PC-3 (cell line): ENCODE results near the gene ARMC7. TPM values are rescaled to one million over a fixed set of nuclear protein-coding genes. Genes with fewer than 3 reads are reported as not detected.
A peak's percentile ranks its signal among the peaks of the same experiment; 100 is the strongest.
"Not testable (repeated sequence)": the region's sequence is repeated elsewhere in the genome, so short reads cannot be mapped to it uniquely, and the experiment has no call there.

Experiments used
- ATAC-seq: fragments of 200-7000 bp; cut with Tn5 transposase; 2 replicates; pipeline ENCODE4 v1.9.1; 2020; ENCODE audit warnings: mild to moderate bottlenecking, moderate library complexity
- BruUV-seq: library from RNA; stranded (reverse); fragments of 400-500 nt; replicated peaks from 2 replicates; lab custom pipeline; 2021; lab: Mats Ljungman, UMichigan
- CTCF ChIA-PET: fragments of 300-600 bp; sonication (Branson Sonifier 250); formaldehyde crosslinking; loops from one replicate; lab custom pipeline; 2022; ENCODE audit warnings: antibody characterized with exemption; lab: Charles Lee
- POLR2A ChIA-PET: fragments of 300-600 bp; sonication (Branson Sonifier 250); formaldehyde crosslinking; loops from one replicate; lab custom pipeline; 2022; ENCODE audit warnings: antibody characterized with exemption; ENCODE audit not compliant: unreplicated experiment; lab: Charles Lee
- DNase-seq: peaks from one replicate; pipeline ENCODE4 v3.0.0-alpha.2; 2015
- H2AFZ ChIP-seq: fragments of 300-600 bp; sonication (generic); 2 replicates; pipeline ENCODE4 v1.6.0; 2016; ENCODE audit warnings: antibody characterized with exemption, low read length
- H3F3A ChIP-seq: fragments of 300-600 bp; sonication (generic); one replicate; pipeline ENCODE4 v1.6.0; 2017; ENCODE audit warnings: antibody characterized with exemption, low read length, control low read depth, mild to moderate bottlenecking; ENCODE audit not compliant: unreplicated experiment
- H3K27ac ChIP-seq: fragments of 300-600 bp; sonication (generic); 2 replicates; pipeline ENCODE4 v1.5.1; 2016; ENCODE audit warnings: mild to moderate bottlenecking, low read length
- H3K27me3 ChIP-seq: fragments of 300-600 bp; sonication (generic); 2 replicates; pipeline ENCODE4 v1.6.1; 2016; ENCODE audit warnings: low read length, mixed read lengths
- H3K36me3 ChIP-seq: fragments of 300-600 bp; sonication (generic); 2 replicates; pipeline ENCODE4 v1.6.1; 2016; ENCODE audit warnings: low read depth, mixed run types, low read length, mixed read lengths
- H3K4me1 ChIP-seq: fragments of 300-600 bp; sonication (generic); 2 replicates; pipeline ENCODE4 v1.5.1; 2016; ENCODE audit warnings: low read length; ENCODE audit not compliant: insufficient read depth
- H3K4me2 ChIP-seq: fragments of 300-600 bp; sonication (generic); 2 replicates; pipeline ENCODE4 v1.6.0; 2016; ENCODE audit warnings: low read length
- H3K4me3 ChIP-seq: fragments of 300-600 bp; sonication (generic); 2 replicates; pipeline ENCODE4 v1.5.1; 2016; ENCODE audit warnings: mild to moderate bottlenecking, low read length, mixed read lengths
- H3K79me2 ChIP-seq: fragments of 300-600 bp; sonication (generic); 2 replicates; pipeline ENCODE4 v1.6.1; 2017; ENCODE audit warnings: low read length, mixed read lengths
- H3K9ac ChIP-seq: fragments of 300-600 bp; sonication (generic); 2 replicates; pipeline ENCODE4 v1.6.0; 2016; ENCODE audit warnings: mild to moderate bottlenecking, low read length
- H3K9me2 ChIP-seq: fragments of 300-600 bp; sonication (generic); replicated peaks from 2 replicates; pipeline ENCODE4 v1.6.1; 2016; ENCODE audit warnings: mixed run types, low read length, mixed read lengths
- H3K9me3 ChIP-seq: fragments of 300-600 bp; sonication (generic); 2 replicates; pipeline ENCODE4 v1.6.1; 2016; ENCODE audit warnings: low read length, mixed read lengths
- H4K20me1 ChIP-seq: fragments of 300-600 bp; sonication (generic); 2 replicates; pipeline ENCODE4 v1.6.1; 2016; ENCODE audit warnings: low read length, mixed read lengths
- EZH2 ChIP-seq: fragments of 300-600 bp; sonication (generic); IDR thresholded peaks from one replicate; pipeline ENCODE4 v1.6.1; 2017; ENCODE audit warnings: antibody characterized with exemption, mild to moderate bottlenecking, low read length; ENCODE audit not compliant: unreplicated experiment
- EZH2phosphoT487 ChIP-seq: fragments of 300-600 bp; sonication (generic); IDR thresholded peaks from 2 replicates; pipeline ENCODE4 v1.6.1; 2018; ENCODE audit warnings: mild to moderate bottlenecking, antibody characterized with exemption, low read length, borderline replicate concordance
- intact Hi-C: fragments of 100-400 bp; cut with micrococcal nuclease; formaldehyde crosslinking; loops from 2 replicates; pipeline ENCODE4 v1.9.0; 2023
- total RNA-seq: library from RNA; depleted of rRNA; stranded (reverse); fragments of >200 nt; gene quantifications from 2 replicates; pipeline ENCODE4 v1.2.3, GENCODE V29; 2014
- TF ChIP-seq, protein P1 (sequence below): fragments of 300-600 bp; sonication (generic); conservative IDR thresholded peaks from 2 replicates; pipeline ENCODE4 v1.5.1; 2017; ENCODE audit warnings: antibody characterized with exemption, low read depth, mild to moderate bottlenecking, low read length

ARMC7 gene
- total RNA-seq, 1 experiment from 2014 or later: 17.0 TPM

GRCh38 chr17:75130632-75131277 is 21.0 kb downstream of the ARMC7 start:
- Histone ChIP-seq H4K20me1 (no peaks in the 10 kb centered on the region), H2AFZ (peak overlapping the region; percentile 74), H3K4me2 (peak overlapping the region; percentile 93), H3K9me2 (no peaks in the 10 kb centered on the region), H3F3A (peaks cover 14% of the 10 kb centered on the region), H3K4me1 (peaks cover 34% of the 10 kb centered on the region), H3K9ac (peak overlapping the region; percentile 89), H3K36me3 (peaks cover 18% of the 10 kb centered on the region), H3K79me2 (peaks cover 56% of the 10 kb centered on the region), H3K4me3 (peak overlapping the region; percentile 72), H3K9me3 (no peaks in the 10 kb centered on the region), H3K27me3 (no peaks in the 10 kb centered on the region), H3K27ac (peak overlapping the region; percentile 85)
- ChIA-PET CTCF (interaction anchor here (0.6 to 1.9 kb wide), 7 partner anchors 8 to 233 kb away, joined by 3 to 24 read pairs (median 4); partner anchors contain the start of gene MIF4GD), POLR2A (interaction anchor here (0.6 to 1.3 kb wide), 3 partner anchors 28 to 1837 kb away, joined by 5 to 8 read pairs (median 6); no protein-coding TSS in a partner anchor)
- TSS peak; percentile 57 for BruUV-seq
- DNase-seq: peak; percentile 73
- TF ChIP-seq EZH2: no peak
- TF ChIP-seq, protein P1, sequence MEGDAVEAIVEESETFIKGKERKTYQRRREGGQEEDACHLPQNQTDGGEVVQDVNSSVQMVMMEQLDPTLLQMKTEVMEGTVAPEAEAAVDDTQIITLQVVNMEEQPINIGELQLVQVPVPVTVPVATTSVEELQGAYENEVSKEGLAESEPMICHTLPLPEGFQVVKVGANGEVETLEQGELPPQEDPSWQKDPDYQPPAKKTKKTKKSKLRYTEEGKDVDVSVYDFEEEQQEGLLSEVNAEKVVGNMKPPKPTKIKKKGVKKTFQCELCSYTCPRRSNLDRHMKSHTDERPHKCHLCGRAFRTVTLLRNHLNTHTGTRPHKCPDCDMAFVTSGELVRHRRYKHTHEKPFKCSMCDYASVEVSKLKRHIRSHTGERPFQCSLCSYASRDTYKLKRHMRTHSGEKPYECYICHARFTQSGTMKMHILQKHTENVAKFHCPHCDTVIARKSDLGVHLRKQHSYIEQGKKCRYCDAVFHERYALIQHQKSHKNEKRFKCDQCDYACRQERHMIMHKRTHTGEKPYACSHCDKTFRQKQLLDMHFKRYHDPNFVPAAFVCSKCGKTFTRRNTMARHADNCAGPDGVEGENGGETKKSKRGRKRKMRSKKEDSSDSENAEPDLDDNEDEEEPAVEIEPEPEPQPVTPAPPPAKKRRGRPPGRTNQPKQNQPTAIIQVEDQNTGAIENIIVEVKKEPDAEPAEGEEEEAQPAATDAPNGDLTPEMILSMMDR: peak; percentile 70
- intact Hi-C loops: loop anchor here (1.0 to 5.0 kb wide), 2 partner anchors 16 to 72 kb away; no protein-coding TSS in a partner anchor
- ATAC-seq: peak; percentile 50

GRCh38 chr17:75131278-75132017 is 21.7 kb downstream of the ARMC7 start, which contains the start of gene NT5C:
NT5C (minus strand) TSS chr17:75131742; CDS start chr17:75131707, 35 bp downstream.
- peak; percentile 76 for DNase-seq
- peak; percentile 68 for ATAC-seq
- H3K79me2 ChIP-seq: peaks cover 49% of the 10 kb centered on the region
- peak within 1 kb of the TSS; percentile 74 for H2AFZ ChIP-seq
- peak within 1 kb of the TSS; percentile 72 for H3K4me3 ChIP-seq
- no peak for TF ChIP-seq EZH2phosphoT487
- TF ChIP-seq, protein P1: peak; percentile 77
- no peak for TF ChIP-seq EZH2
- peaks cover 24% of the 10 kb centered on the region for H3K36me3 ChIP-seq
- H3K9me3 ChIP-seq: no peaks in the 10 kb centered on the region
- H3K4me1 ChIP-seq: peaks cover 29% of the 10 kb centered on the region
- ChIA-PET CTCF (interaction anchor here (0.6 to 1.9 kb wide), 8 partner anchors 8 to 234 kb away, joined by 3 to 24 read pairs (median 5); partner anchors contain the start of gene MIF4GD), POLR2A (interaction anchor here (0.6 to 1.3 kb wide), 3 partner anchors 28 to 1838 kb away, joined by 5 to 8 read pairs (median 6); no protein-coding TSS in a partner anchor)
- H3K9ac ChIP-seq: peak within 1 kb of the TSS; percentile 89
- BruUV-seq: no TSS peak
- no peaks in the 10 kb centered on the region for H4K20me1 ChIP-seq
- H3F3A ChIP-seq: peaks cover 20% of the 10 kb centered on the region
- H3K4me2 ChIP-seq: peak within 1 kb of the TSS; percentile 93
- no peaks in the 10 kb centered on the region for H3K27me3 ChIP-seq
- H3K9me2 ChIP-seq: no peaks in the 10 kb centered on the region
- H3K27ac ChIP-seq: peak within 1 kb of the TSS; percentile 85
- intact Hi-C loops: loop anchor here (1.0 to 5.0 kb wide), 2 partner anchors 17 to 71 kb away; no protein-coding TSS in a partner anchor

DNA sequence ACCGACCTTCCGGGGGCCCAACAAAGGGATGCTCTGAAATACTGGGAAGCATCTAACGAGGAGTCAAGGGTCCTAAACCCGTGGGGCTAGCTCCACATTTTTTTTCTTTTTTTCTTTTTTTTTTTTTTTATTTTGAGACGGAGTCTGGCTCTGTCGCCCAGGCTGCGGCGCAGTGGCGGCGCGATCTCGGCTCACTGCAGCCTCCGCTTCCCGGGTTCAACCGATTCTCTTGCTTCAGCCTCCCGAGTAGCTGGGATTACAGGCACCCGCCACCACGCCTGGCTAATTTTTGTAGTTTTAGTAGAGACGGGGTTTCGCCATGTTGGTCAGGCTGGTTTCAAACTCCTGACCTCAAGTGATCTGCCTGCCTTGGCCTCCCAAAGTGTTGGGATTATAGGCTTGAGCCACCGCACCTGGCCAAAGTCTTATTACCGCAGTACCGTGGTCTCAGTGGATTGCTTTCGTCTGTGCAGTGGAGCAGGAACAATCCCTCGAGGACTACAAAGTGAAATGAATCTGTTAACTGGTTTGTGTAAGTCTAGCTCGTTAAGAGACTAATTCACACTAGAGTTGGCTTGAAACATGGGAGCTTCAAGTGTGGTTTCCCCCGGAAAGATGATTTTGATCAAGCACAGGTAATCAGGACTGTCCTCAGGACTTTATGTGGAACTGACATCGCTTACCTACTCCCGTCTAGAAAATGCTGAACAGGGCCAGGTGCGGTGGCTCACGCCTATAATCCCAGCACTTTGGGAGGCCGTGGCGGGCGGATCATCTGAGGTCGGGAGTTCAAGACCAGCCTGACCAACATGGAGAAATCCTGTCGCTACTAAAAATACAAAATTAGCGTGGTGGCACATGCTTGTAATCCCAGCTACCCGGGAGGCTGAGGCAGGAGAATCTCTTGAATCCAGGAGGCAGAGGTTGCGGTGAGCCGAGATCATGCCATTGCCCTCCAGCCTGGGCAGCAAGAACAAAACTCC is 22.5 kb downstream of the ARMC7 start:
- peaks cover 29% of the 10 kb centered on the region for H3F3A ChIP-seq
- ATAC-seq, BruUV-seq, H4K20me1 ChIP-seq, H3K9me2 ChIP-seq, H3K27me3 ChIP-seq, H3K9me3 ChIP-seq, DNase-seq: not testable (repeated sequence)
- H3K27ac ChIP-seq: peak overlapping the region; percentile 85
- ChIA-PET POLR2A (interaction anchor here (0.7 to 1.3 kb wide), 2 partner anchors 19 to 27 kb away, joined by 3 to 5 read pairs; no protein-coding TSS in a partner anchor), CTCF (interaction anchor here (0.7 to 1.9 kb wide), 4 partner anchors 9 to 72 kb away, joined by 6 to 24 read pairs (median 11); no protein-coding TSS in a partner anchor)
- H3K9ac ChIP-seq: peak overlapping the region; percentile 89
- H3K4me1 ChIP-seq: peaks cover 29% of the 10 kb centered on the region
- peak overlapping the region; percentile 93 for H3K4me2 ChIP-seq
- H3K79me2 ChIP-seq: peaks cover 41% of the 10 kb centered on the region
- H3K4me3 ChIP-seq: peak overlapping the region; percentile 72
- H2AFZ ChIP-seq: peak overlapping the region; percentile 74
- intact Hi-C loops: loop anchor here (5.0 kb wide), 1 partner anchor 70 kb away; no protein-coding TSS in a partner anchor
- peaks cover 27% of the 10 kb centered on the region for H3K36me3 ChIP-seq
